ENCODE data around the gene BMP2K. TPM values are rescaled to one million over a fixed set of nuclear protein-coding genes. Genes with fewer than 3 reads are reported as not detected.
A peak's percentile ranks its signal among the peaks of the same experiment; 100 is the strongest.
"Not testable (repeated sequence)": the region's sequence is repeated elsewhere in the genome, so short reads cannot be mapped to it uniquely, and the experiment has no call there.

BMP2K gene
- polyA plus RNA-seq, 3 donors from 2014 or later: 0.93 to 3.0 (median 1.3) TPM

DNA sequence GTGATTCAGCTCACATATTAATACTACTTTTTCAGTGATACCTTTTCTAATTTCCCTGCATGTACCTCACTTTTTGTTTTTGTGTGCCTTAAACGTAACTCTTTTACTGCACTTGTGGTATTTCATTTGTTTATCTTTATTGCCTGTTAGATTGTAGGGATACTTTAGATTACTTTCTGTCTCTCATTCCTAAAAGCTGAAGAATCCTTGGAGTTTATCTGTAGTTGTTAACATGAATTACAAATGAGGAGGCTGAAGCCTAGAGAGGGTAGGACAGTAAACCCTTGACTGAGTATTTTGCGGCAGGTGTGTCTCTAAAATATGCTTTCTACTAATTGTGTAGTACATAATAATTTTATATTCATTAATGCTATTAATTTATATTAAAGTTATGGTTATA is 34.9 kb downstream of the BMP2K start:
- Mint-ChIP-seq H3K27me3 (ENCODE audit: low read depth in 3 of 3) (peaks cover 0 to 3% (median 1%) of the 10 kb centered on the region in 3 donors), H3K4me1 (peaks cover 0 to 21% of the 10 kb centered on the region in 2 donors), H3K4me3 (no peak overlapping the region), H3K27ac (peak overlapping the region in 1 of 6 donors; percentile 36), H3K36me3 (peaks cover 8 to 13% (median 9%) of the 10 kb centered on the region in 3 donors), H3K9me3 (peaks cover 0 to 15% (median 10%) of the 10 kb centered on the region in 6 donors)
- no peak for DNase-seq

DNA sequence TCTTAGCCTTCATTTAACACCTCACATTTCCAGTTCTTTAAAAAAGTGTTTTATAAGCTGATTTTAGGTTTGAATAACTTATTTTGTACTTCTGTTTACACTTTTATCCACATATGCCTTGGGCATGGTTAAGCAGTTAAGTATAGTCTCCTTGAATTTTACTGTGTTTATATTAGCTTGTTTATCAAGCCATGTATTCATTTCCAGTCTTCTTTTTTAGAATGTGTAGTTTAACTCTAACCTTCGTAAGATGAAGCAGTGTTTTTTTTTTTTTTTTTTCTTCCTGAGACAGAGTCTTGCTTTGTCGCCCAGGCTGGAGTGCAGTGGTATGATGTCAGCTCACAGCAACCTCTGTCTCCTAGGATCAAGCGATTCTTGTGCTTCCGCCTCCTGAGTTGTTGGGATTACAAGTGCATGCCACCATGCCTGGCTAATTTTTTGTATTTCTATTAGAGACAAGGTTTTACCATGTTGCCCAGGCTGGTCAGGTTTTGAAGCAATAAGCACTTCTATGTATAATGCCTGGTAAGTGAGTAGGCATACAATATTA is 42.5 kb downstream of the BMP2K start:
- H3K9me3 Mint-ChIP-seq: no peaks in the 10 kb centered on the region

DNA sequence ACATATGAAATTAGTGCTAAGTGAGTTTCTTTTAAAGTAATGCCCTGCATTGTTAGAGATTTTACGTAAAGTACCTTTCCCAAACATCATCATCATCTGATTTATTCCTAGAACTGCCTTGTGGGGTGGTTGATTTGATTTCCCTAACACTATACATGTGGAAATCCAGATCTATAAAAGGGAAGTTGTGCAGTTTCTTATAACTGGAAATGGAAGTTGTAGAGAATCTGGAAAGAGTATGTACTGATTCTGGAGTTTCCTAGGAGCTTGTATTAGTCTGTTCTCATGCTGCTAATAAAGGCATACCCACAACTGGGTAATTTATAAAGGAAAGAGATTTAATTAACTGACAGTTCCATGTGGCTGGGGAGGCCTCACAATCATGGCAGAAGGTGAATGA is 47.9 kb downstream of the BMP2K start:
- Mint-ChIP-seq H3K9me3 (no peaks in the 10 kb centered on the region), H3K27me3 (ENCODE audit: low read depth in 3 of 3) (peaks cover 0 to 2% (median 0%) of the 10 kb centered on the region in 3 donors), H3K27ac (no peak overlapping the region), H3K4me3 (no peak overlapping the region), H3K4me1 (no peaks in the 10 kb centered on the region), H3K36me3 (peaks cover under 1 to 8% (median 4%) of the 10 kb centered on the region in 3 donors)
- DNase-seq: no peak

More for the DNA sequence above, 42.5 kb downstream of the BMP2K start:
- H3K27ac Mint-ChIP-seq: no peak overlapping the region
- no peaks in the 10 kb centered on the region for H3K4me1 Mint-ChIP-seq
- no peak for DNase-seq
- no peak overlapping the region for H3K4me3 Mint-ChIP-seq
- H3K36me3 Mint-ChIP-seq: peaks cover 0 to 3% (median 0%) of the 10 kb centered on the region in 3 donors
- peaks cover 0 to 3% (median 0%) of the 10 kb centered on the region in 3 donors for H3K27me3 Mint-ChIP-seq (ENCODE audit: low read depth in 3 of 3)

DNA sequence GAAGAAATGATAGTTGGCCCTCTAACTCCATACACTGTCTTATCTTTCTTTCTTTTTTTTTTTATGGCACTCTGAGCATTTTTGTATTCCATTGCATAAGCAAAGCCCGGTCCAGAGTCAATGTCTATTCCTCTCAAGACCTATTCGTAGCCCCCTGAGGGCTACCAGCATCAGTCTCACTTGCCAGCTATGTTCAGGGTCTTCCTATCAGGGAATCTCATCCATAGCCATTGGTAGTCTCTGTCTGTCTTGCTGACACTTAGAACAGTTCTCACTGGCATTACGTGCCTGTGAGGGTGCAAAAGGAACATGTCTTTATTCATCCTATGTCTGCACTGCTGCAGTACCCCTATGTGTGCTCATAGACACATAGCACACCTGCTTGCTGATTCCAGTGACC is 51.0 kb downstream of the BMP2K start:
- H3K4me3 Mint-ChIP-seq: no peak overlapping the region
- no peaks in the 10 kb centered on the region for H3K4me1 Mint-ChIP-seq
- H3K36me3 Mint-ChIP-seq: peaks cover 4 to 24% (median 9%) of the 10 kb centered on the region in 3 donors
- H3K9me3 Mint-ChIP-seq: no peaks in the 10 kb centered on the region
- no peaks in the 10 kb centered on the region for H3K27me3 Mint-ChIP-seq (ENCODE audit: low read depth in 3 of 3)
- DNase-seq: no peak
- no peak overlapping the region for H3K27ac Mint-ChIP-seq

DNA sequence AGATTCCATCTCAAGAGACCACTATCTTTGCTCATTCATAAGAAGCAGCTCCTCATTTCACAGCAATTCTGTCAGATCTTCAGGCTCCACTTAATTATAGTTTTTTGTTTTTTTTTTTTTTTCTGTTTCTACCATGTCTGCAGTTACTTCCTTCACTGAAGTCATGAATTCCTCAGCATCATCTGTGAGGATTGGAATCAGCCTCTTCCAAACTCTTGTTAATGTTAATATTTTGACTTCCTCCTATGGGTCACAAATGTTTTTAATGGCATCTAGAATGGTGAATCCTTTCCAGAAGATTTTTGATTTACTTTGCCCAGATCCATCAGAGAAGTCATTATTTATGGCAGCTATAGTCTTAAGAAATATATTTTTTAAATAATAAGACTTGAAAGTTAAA is 53.1 kb downstream of the BMP2K start:
- Mint-ChIP-seq H3K27me3 (ENCODE audit: low read depth in 3 of 3) (no peaks in the 10 kb centered on the region), H3K4me1 (no peaks in the 10 kb centered on the region), H3K36me3 (peaks cover 4 to 24% (median 12%) of the 10 kb centered on the region in 3 donors), H3K27ac (no peak overlapping the region), H3K9me3 (no peaks in the 10 kb centered on the region), H3K4me3 (no peak overlapping the region)
- DNase-seq: no peak

DNA sequence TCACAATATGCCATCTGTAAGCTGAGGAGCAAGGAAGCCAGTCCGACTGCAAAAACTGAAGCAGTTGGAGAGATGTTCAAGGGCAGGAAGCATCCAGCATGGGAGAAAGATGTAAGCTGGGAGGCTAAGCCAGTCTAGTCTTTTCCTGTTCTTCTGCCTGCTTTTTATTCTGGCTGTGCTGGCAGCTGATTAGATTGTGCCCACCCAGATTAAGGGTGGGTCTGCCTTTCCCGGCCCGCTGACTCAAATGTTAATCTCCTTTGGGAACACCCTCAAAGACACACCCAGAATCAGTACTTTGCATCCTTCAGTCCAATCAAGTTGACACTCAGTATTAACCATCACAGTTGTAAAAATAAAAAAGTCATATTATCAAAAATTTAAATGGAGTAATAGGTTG is 63.5 kb downstream of the BMP2K start:
- H3K9me3 Mint-ChIP-seq; DNase-seq; H3K27me3 Mint-ChIP-seq (ENCODE audit: low read depth in 3 of 3); H3K27ac Mint-ChIP-seq; H3K4me1 Mint-ChIP-seq; H3K4me3 Mint-ChIP-seq: not testable (repeated sequence)
- H3K36me3 Mint-ChIP-seq: peaks cover 4 to 31% (median 7%) of the 10 kb centered on the region in 3 donors

DNA sequence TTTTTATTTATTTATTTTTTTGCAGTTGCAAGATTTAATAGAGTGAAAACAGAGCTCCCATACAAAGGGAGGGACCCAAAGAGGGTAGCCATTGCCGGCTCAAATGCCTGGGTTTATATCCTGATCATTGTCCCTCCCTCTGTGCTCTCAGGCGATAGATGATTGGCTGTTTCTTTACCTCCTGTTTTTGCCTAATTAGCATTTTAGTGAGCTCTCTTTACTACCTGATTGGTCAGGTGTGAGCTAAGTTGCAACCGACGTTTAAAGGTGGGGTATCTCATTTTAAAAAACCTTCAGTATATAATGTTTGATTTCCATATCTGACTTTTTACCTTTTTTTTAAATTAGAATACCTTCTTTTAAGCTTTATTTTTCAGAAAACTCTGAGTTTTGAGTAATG is 64.1 kb downstream of the BMP2K start:
- H3K27ac Mint-ChIP-seq; DNase-seq; H3K27me3 Mint-ChIP-seq (ENCODE audit: low read depth in 3 of 3); H3K9me3 Mint-ChIP-seq; H3K4me1 Mint-ChIP-seq; H3K4me3 Mint-ChIP-seq: not testable (repeated sequence)
- peaks cover 4 to 26% (median 6%) of the 10 kb centered on the region in 3 donors for H3K36me3 Mint-ChIP-seq

DNA sequence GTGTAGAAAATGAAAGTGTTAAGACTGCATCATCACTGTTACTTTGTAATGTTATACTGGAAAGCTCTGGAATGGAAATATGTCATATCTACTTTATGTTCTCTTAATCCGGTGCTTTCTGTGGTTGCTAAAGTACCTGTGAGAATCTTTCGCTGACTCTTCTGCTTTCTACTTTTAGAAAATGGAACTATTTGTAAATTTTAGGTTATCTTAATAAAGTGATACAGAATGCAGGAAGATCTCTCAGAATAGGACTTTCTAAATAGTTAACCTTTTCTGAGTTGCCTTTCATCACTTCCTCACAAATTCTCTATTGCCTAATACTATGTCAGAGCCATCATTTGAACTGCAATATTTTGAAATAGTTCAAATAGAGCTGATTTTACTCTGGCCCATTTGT is 69.3 kb downstream of the BMP2K start:
- Mint-ChIP-seq H3K4me1 (no peaks in the 10 kb centered on the region), H3K4me3 (no peak overlapping the region), H3K27me3 (ENCODE audit: low read depth in 3 of 3) (peaks cover 0 to 3% (median 0%) of the 10 kb centered on the region in 3 donors), H3K27ac (no peak overlapping the region), H3K36me3 (peaks cover 4 to 6% (median 4%) of the 10 kb centered on the region in 3 donors), H3K9me3 (no peaks in the 10 kb centered on the region)
- DNase-seq: no peak

DNA sequence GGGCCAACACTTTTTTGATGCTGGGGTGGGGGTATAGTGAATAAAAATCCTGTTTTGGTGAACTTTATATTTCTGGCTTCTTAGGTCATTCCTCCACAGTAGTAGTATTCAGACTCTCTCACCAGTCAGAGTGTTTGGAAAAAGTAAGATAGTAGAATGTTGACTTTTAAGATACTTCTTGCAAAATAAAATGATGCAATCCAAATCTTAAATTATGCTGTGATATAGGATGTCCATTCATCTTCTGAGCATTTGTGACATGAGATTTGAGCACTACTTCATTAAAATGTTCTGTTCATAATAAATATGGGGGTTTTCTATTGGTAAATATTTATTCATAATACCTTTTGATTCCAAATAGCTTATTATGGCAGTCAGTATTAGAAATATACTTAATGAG is 70.1 kb downstream of the BMP2K start:
- Mint-ChIP-seq H3K27ac (no peak overlapping the region), H3K36me3 (peaks cover 4 to 7% (median 7%) of the 10 kb centered on the region in 3 donors), H3K4me3 (no peak overlapping the region), H3K4me1 (no peaks in the 10 kb centered on the region), H3K9me3 (no peaks in the 10 kb centered on the region), H3K27me3 (ENCODE audit: low read depth in 3 of 3) (peaks cover 0 to 3% (median 0%) of the 10 kb centered on the region in 3 donors)
- DNase-seq: no peak

DNA sequence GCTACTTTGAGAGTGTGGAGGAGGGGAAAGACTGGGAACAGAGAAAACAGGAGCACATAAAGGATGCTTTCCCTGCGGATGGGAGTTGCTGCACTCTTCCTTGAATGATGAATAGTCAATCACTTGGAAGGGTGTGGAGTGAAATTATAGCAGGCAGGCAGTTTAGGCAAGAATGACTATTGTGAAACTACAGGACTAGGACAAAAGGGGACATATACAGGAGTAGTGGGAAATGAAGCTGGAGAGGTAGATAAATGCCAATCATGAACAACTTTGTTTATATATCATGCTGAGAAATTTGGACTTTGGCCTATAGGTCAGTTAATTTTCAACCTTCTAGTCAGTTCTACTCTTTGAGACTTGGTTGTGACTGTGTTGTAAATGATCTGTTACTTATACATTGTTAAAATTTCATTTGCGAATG is 86.2 kb downstream of the BMP2K start:
- peaks cover 0 to 6% of the 10 kb centered on the region in 2 donors for H3K4me1 Mint-ChIP-seq
- DNase-seq: no peak
- H3K27ac Mint-ChIP-seq: no peak overlapping the region
- H3K4me3 Mint-ChIP-seq: no peak overlapping the region
- peaks cover 0 to 11% (median 4%) of the 10 kb centered on the region in 3 donors for H3K36me3 Mint-ChIP-seq
- no peaks in the 10 kb centered on the region for H3K9me3 Mint-ChIP-seq
- no peaks in the 10 kb centered on the region for H3K27me3 Mint-ChIP-seq (ENCODE audit: low read depth in 3 of 3)

DNA sequence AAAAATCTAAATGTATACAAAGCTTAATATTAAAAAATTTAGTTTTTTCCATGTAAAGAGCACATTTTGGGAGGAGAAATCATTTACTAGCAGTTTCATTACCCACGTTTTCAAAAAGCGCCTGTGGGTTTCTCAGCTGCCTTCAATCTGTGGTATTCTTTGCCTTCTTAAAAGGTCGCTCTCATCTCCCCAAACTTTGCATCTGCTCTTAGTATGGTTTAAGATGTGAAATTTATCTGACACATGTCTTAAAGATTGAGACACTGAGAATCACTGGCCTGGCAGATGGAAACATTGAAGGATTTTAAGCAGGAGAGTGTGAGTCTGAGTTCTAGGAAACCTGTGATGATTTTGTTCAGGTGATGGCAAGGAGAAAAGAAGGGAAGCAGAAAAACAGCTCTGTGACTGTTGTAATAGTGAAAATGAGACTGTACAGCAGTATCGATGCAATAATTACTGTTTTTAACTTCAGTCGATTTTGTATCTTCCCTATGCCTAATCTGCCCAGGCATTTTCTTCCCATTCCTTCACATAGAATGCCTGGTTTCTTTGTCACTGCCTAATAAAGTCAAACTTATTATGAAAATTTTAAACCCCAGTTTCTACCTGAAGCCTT is 87.2 kb downstream of the BMP2K start:
- no peak for DNase-seq
- Mint-ChIP-seq H3K4me3 (no peak overlapping the region), H3K27me3 (ENCODE audit: low read depth in 3 of 3) (no peaks in the 10 kb centered on the region), H3K36me3 (peaks cover 5 to 17% (median 8%) of the 10 kb centered on the region in 3 donors), H3K9me3 (no peaks in the 10 kb centered on the region), H3K27ac (no peak overlapping the region), H3K4me1 (peaks cover 0 to 6% of the 10 kb centered on the region in 2 donors)

DNA sequence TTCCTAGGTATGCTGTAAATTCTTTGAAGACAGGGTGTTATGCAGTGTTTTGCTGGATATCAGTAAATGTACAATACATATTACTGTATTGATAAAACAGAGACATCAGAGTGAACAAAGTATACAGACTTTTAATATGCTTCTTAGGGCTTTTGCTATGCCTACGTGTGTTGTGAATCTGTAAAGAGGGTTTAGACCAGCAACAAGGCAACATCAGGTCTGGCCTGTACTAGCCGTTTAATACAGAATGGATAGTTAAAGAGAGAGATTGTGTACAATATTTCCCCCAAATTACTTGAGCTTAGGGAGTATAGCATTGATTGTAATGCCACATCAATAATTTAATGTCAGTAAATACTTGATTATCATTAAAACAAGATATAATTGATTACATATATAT is 87.8 kb downstream of the BMP2K start:
- Mint-ChIP-seq H3K9me3 (no peaks in the 10 kb centered on the region), H3K4me1 (peaks cover 0 to 6% of the 10 kb centered on the region in 2 donors), H3K27ac (no peak overlapping the region), H3K36me3 (peaks cover 6 to 19% (median 8%) of the 10 kb centered on the region in 3 donors), H3K27me3 (ENCODE audit: low read depth in 3 of 3) (no peaks in the 10 kb centered on the region), H3K4me3 (no peak overlapping the region)
- DNase-seq: no peak

DNA sequence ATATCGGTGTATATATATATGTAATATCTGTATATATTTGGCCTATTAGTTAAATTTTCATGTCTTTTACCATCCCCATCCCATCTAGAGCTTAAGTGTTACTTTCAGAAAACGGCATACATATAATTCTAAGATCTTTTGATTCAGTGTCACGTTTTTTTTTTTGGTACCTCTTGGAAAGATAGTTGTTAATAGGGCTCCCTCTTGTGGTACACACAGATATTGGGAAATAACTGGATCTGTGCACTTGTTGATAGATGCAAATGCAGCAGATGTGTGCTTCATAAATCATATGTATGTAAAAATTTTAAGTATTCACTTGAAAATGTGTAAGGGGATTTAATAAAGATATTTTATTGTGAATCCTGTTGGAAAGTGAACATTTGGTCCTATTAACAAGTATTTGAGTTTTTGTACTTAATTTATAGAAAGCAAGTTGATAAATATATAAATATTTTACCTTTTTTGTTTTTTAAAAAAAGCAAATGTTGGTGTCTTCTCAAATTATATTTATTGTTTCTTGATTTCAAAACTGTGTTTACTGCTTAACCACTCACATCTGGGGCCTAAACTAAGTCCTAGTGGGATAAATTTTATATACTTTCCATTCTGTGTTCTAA is 88.4 kb downstream of the BMP2K start:
- H3K4me1 Mint-ChIP-seq: peaks cover 0 to 6% of the 10 kb centered on the region in 2 donors

DNA sequence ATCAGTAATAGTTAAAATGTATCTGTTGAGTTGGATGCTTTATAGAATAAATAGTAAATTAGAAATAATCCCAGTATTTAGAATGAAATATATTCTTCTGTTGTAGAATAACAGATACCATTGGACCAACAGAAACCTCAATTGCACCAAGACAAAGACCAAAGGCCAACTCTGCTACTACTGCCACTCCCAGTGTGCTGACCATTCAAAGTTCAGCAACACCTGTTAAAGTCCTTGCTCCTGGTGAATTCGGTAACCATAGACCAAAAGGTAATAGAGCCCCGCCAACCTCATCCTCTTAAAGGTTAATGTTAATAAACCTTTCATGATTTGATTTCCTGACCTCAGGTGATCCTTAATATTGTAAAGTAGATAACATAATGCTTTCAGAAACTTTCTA is 89.3 kb downstream of the BMP2K start:
- Mint-ChIP-seq H3K27ac (no peak overlapping the region), H3K27me3 (ENCODE audit: low read depth in 3 of 3) (no peaks in the 10 kb centered on the region), H3K36me3 (peaks cover 6 to 13% (median 8%) of the 10 kb centered on the region in 3 donors), H3K9me3 (no peaks in the 10 kb centered on the region), H3K4me1 (peaks cover 0 to 6% of the 10 kb centered on the region in 2 donors), H3K4me3 (no peak overlapping the region)
- no peak for DNase-seq

More for the DNA sequence above, 88.4 kb downstream of the BMP2K start:
- Mint-ChIP-seq H3K36me3 (peaks cover 6 to 18% (median 8%) of the 10 kb centered on the region in 3 donors), H3K27me3 (ENCODE audit: low read depth in 3 of 3) (no peaks in the 10 kb centered on the region), H3K27ac (no peak overlapping the region), H3K4me3 (no peak overlapping the region), H3K9me3 (no peaks in the 10 kb centered on the region)
- peak; percentile 33 to 54 (median 46) for DNase-seq

Data from immature natural killer cell (primary cell).